Subcutaneous adipose tissue (tissue), 4 donors: ENCODE measurements around the gene ST8SIA4. TPM values are rescaled to one million over a fixed set of nuclear protein-coding genes. Genes with fewer than 3 reads are reported as not detected.

Experiments used
- total RNA-seq, 4 donors: library from RNA; depleted of rRNA; stranded (reverse); fragments of >200 nt; gene quantifications; one replicate each; pipeline ENCODE4 v1.1.0, GENCODE V29; 2016
- TF ChIP-seq, protein P1 (sequence below): fragments of 450-650 bp; IDR thresholded peaks from one replicate; pipeline ENCODE4 v1.5.1; 2016; ENCODE audit warnings: low read depth, mild to moderate bottlenecking, control low read depth, antibody characterized with exemption, moderate library complexity

ST8SIA4 gene, protein sequence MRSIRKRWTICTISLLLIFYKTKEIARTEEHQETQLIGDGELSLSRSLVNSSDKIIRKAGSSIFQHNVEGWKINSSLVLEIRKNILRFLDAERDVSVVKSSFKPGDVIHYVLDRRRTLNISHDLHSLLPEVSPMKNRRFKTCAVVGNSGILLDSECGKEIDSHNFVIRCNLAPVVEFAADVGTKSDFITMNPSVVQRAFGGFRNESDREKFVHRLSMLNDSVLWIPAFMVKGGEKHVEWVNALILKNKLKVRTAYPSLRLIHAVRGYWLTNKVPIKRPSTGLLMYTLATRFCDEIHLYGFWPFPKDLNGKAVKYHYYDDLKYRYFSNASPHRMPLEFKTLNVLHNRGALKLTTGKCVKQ
- 10 to 100 TPM in 3 of 4 donors, 1 to 10 TPM in 1; 5.5 to 20.1 (median 12.2) TPM for total RNA-seq

DNA sequence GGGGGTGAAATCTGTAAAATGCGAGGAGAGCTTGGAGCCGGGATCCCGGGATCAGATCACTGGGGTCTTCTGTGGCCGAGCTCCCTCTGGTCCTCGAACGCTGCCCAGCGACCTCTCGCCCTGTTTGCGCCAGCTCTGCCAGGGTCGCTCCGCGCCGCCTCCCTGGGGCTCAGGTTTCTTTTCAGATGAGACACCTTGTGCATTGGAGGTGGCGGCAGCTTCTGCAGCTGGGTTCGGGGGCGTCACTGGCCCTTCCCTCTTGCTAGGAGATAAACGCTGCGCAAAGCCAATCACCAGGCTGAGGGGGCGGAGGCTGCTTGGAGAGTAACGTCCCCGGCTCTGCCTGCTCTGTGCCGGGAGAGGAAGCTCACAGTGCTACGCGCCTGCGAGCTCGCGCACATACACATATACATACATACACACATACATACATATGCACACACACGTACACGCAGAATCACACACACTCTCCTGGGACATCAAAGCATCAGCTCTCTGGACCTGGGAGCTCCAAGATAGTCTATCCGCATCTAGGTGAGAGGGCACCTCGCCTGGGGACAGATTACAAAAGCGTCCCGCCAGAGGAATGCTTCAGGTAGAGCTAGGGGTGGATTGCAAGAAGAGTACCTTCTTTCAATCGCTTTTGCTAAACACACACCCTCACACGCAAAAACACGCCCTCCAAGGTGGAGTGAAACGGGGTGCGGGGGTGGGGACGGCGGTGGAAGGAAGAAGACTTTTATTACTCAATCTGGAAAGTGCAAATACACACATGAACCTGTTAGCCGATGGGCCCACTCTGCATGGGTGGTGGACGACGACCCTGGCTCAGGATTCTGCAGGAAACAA lies at the start of gene ST8SIA4:
Gene ST8SIA4, minus strand, starts transcription at position 244 of the 849 bp plus-strand sequence. CDS start 327 bp downstream, outside the sequence.
- TF ChIP-seq, protein P1, sequence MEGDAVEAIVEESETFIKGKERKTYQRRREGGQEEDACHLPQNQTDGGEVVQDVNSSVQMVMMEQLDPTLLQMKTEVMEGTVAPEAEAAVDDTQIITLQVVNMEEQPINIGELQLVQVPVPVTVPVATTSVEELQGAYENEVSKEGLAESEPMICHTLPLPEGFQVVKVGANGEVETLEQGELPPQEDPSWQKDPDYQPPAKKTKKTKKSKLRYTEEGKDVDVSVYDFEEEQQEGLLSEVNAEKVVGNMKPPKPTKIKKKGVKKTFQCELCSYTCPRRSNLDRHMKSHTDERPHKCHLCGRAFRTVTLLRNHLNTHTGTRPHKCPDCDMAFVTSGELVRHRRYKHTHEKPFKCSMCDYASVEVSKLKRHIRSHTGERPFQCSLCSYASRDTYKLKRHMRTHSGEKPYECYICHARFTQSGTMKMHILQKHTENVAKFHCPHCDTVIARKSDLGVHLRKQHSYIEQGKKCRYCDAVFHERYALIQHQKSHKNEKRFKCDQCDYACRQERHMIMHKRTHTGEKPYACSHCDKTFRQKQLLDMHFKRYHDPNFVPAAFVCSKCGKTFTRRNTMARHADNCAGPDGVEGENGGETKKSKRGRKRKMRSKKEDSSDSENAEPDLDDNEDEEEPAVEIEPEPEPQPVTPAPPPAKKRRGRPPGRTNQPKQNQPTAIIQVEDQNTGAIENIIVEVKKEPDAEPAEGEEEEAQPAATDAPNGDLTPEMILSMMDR = no peak

DNA sequence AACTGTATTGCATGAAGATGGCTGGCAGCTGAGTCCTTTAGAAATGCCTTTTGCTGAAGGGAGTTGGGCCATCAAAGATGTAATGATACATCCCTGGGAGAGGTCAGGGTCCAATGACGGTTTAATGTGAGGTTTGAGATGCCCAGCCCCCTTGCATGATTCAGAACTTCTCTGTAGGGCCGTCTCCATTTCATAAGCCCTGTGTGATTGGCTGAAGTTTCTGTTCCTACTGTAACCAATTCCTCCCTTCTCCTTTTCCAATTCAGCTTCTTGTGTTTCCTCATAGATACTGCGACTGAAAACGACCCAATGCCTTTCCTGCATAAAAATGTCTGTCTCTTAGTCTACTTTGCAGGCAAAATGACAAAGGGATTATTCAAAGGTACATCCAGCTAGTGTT lies 47.9 kb upstream of the ST8SIA4 start:
- TF ChIP-seq, protein P1 = no peak

DNA sequence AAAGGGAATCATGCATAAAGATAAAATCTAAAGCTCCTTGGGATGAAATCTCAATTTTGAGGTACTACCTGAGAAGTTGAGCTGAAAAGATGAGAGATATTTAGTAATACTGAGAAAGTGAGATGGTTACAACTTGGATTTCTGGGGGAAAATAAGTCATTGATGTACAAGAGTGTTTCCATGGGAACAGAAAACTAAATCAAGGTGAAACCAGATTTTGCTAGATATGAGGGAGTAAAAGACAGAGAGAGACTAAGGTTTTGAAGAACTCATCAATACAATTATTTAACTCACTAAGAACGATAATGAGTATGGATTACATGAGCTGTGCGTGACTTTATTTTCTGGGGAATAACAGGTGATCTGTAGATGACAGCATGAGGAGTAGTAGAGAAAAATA lies 10.2 kb upstream of the ST8SIA4 start:
- TF ChIP-seq, protein P1 = no peak

DNA sequence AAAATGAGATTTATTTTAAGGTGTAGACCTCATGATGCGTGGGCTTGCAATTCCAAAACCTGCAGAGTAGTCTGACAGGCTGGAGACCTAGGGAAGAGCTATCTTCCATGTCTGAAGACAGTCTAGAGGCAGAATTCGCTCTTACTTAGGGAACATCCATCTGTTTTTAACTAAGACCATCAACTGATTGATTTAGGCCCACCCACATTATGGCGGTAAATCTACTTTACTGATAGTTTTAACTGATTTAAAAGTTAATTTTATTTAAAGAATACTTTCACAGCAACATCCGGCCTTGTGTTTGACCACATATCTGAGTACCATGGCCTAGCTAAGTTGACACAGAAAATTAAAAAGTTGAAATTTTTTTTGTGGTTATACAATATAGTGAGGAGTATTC lies 6.0 kb upstream of the ST8SIA4 start:
- TF ChIP-seq, protein P1 = no peak

DNA sequence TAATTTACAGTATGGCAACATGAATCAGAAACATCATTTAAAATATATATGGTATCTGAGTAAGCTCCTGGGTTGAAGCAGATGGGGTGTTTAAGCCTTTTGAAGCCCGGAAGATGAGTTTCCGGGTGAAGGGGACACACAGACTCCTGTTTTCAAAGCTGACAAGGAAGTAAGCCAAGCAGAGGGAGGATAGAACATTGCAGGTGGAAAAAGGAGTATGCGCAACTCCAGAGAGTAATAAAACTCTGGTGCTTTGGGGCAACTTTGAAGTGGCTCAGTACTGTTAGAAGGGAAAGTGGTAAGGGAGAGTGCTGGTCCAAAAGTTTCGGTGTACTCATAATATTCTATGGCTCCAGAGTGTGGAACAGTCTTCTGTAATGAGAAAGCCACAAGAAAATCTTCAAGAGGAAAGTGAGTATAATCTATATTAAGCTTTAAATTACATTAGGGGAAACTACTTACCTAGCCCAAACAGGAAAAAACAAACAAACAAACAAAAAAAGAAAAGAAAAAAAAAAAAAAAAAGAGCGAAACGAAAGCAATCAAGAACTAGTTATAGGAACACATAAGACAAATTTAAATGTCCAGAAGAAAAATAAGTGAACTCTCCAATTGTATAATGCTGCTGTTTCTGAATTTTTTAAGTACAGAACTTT lies 2.3 kb upstream of the ST8SIA4 start:
- TF ChIP-seq, protein P1 = no peak

DNA sequence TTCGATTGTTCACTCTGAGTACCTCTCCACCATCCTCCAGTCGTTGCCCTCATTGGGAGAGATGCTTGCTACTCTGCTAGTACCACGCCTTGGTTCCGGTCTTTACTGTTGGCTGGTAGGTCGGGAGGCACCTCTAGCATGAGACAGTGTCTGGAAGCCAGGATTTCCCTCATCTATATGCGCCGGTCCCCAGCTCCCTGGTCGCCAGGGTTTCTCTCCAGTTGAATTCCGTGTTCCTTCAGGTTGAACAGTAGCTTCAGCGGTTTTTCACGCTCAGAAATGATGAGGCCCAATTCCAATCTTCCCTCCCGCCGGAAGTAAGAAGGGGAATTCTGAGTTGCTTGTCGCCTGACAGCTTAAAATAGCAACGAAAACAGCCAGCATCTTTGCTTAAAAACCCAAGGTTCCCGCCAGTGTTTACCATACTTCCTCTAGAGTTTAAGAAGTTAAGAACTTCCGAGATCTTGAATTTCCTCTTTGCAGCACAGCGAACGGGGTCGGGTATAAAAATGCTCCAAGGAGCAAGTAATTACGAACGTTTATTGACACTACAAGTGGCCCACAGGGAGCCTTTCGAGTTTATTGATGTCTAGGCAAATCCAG lies 1.3 kb upstream of the ST8SIA4 start:
- TF ChIP-seq, protein P1 = no peak
